Stimulated activated CD4-positive, alpha-beta T cell treated with anti-CD3 and anti-CD28 coated beads, Interleukin-1b, Interleukin-23, amount 100 ng/mL, for 24 hours (primary cell): ENCODE results near the gene NUDT16L1.
"Not testable (repeated sequence)": the region's sequence is repeated elsewhere in the genome, so short reads cannot be mapped to it uniquely, and the experiment has no call there.

Experiments used
- DNase-seq, 4 experiments: peaks; one replicate each; pipeline ENCODE4 v3.0.0-alpha.2; 2020; ENCODE audit warnings: low read depth in 4 of 4, low spot score in 1 of 4

The NUDT16L1 gene

DNA sequence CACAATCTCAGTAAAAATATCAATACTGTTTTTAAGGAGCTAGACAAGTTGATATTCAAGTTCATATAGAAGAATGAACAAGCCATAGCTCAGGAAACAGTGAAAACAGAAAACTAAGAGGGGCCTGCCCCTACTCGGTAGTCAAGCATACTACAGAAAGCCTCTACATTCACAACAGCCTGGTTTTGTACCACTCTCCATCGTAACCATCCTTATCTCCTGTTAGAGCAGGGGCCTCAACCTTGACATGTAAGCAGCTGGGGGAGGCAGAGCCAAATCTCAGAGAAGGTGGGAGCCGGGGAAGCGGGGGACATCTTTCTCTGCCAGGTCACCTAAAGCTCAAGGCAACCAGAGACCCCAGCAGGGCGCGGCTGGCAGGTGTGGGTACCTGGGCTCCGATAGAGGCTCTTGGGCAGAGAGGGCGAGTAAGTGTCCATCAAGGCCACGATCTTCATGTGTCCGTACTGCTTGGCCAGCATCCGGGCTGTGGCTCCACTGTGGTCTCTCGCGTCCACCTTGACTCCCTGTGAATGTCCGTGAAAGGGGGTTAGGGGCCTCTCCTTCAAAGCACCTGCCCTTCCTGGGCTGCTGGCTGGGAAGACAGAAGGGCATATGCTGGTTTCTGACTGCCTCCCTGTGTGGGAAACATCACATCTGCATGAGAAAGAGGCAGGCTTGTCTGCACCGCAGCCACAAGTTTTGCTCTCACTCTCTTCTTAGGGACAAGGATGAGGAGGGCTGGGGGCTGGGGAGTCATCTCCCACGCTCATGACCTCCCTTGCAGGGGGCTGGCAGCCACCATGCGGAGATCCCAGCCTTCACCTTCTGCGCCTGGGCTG, 20.5 kb downstream of the NUDT16L1 start:
- no peak for DNase-seq

DNA sequence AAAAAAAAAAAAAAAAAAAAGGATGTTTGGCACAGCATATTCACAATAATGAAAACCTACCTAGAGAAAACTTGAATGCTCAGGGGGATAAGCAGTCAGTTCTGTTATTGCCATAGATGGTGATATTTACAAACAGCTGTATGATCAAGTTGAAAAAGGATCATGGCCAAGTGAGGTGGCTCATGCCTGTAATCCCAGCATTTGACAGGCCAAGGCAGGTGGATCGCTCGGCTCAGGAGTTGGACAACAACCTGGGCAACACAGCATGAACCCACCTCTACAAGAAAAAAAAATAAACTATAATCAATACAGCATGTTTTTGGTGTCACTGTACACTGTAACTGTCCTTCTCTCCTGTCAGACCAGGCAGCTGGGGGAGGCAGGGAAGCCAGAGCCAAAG, 21.6 kb downstream of the NUDT16L1 start:
- DNase-seq: no peak

DNA sequence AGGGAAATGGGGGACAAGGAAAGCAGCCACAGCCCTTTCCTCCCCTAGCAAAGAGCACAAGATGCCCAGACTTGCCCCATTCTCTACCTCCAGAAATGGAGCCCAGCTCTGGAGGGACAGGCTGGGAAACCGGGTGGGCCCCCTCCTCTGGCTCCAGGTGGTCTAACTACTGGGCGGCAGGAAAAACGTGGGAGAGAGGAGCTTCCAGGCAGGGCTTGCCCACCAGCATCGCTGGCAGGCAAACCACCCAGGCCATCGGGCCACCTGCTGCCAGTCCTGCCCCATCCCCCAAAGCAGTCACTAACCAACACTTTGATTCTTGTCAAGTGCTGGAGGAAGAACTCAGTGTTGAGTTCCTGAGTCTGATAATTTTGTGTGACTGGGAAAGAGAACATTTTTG, 25.1 kb downstream of the NUDT16L1 start:
- no peak for DNase-seq

DNA sequence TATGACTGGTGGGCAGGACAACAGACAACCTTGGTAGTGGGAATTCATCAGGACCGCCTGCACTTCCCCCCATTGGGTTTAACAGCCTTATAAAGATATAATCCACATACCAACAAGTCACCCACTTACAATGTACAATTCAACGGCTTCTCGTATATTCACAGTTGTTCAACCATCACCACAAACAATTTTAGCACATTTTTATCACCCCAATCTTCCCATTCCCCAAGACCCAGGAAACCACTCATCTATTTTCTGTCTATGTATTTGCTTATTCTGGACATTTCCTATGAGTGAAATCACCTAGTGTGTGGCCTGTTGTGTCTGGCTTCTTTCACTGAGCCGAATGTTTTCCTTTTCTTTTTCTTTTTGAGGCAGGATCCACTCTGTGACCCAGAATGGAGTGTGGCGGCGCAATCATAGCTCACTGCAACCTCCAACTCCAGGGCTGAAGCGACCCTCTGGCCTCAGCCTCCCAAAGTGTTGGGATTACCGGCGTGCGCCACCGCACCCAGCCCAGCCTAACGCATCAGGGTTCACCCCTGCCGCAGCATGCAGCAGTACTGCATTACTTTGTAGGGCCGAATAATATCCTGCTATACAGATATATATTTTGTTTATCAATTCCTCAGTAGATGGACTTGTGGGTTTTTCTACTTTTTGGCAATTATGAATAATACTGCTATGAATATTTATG, 29.9 kb downstream of the NUDT16L1 start:
- no peak for DNase-seq

DNA sequence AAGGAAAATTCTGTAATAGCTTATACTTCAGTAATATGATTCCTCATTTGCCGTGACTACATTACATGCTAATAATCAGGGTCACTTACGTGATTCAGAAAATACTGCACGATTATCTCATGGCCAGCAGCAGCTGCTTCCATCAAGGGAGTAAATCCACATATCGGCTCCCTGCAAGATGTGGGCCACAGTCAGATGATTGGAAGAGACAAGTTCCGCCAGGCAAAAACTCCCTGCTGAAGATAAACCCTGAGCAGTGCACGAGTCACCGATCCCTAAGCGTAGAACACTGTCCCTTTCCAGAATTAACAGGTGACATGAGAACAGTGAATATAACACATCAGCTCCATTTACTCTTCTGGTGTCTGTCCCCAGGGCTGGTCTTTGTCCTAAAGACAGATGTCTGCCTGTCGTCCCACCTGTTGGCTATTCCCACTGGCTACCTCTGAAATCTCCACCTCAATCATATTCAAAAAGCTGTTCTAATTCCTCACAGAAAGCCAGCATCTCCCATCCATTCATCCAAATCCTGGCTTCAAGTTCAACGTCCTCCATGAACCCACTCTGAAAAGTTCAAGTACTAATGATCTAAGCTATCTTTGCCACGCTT, 31.4 kb downstream of the NUDT16L1 start:
- DNase-seq: no peak

DNA sequence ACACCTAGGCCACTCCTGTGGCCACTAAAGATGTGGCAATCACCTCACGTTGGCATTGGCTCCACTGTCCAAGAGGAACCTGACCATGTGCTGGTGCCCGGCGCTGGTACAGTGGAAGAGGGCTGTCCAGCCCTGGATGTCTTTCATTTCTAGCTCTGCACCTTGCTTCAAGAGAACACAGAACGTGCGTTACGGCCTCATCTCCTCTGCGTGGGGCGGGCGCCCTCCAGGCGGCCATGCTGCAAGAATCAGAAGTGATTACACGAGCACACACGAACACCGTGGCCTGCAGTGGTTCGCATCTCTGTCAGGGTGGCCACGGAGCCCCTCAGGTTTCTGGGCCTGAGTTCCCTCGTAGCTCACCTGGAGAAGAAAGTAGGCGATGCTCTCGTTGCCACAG, 33.3 kb downstream of the NUDT16L1 start:
- DNase-seq: no peak

GRCh38 chr16:4728676-4729075, 35.3 kb downstream of the NUDT16L1 start:
- DNase-seq: no peak

DNA sequence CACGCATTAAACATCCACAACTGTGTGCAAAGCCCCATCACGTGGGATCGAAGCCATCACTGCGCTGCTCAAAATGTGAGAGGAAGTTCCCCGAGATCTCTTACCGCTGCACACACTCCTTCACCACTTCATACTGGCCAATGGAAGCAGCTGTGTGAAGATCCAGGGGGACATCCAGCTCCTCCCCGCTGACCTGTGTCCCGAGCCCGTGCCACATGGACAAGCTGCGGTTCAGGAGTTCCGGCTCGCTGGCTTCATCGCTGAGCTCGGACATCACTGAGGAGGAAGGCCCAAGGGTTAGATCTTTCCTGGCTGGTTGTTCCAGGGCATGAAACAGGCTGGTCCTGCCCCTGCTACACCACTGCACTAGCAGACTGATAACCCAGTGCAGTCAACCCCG, 36.5 kb downstream of the NUDT16L1 start:
- no peak for DNase-seq

DNA sequence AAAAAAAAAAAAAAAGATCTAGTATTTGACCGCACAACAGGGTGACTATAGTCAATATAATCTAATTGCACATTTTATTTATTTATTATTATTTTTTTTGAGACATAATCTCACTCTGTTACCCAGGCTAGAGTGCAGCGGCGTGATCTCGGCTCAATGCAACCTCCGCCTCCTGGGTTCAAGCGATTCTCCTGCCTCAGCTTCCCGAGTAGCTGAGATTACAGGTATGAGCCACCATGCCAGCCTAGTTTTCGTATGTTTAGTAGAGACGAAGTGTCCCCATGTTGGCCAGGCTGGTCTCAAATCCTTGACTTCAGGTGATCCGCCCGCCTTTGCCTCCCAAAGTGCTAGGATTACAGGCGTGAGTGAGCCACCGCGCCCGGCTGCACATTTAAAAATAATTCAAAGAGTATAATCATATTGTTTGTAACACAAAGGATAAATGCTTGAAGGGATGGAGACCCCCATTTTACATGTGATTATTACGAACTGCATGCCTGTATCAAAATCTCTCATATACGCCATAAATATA, 39.9 kb downstream of the NUDT16L1 start:
- no peak for DNase-seq

DNA sequence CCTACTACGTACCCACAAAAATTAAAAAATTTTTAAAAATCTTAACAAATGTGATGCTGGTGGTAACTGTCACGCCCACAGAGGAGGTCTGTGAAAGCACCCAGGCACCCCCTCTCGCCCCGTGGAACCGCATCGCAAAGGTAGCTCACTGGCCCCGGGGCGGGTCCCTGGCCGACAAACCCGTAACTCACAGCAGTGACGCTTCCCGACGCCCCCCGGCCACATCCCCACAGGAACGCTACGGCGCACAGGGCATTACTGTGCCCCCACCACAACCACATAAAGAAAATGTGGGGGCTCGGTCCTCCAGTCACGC, 40.3 kb downstream of the NUDT16L1 start:
- peak in 3 of 4 experiments; percentile 19 to 21 (median 20) for DNase-seq

DNA sequence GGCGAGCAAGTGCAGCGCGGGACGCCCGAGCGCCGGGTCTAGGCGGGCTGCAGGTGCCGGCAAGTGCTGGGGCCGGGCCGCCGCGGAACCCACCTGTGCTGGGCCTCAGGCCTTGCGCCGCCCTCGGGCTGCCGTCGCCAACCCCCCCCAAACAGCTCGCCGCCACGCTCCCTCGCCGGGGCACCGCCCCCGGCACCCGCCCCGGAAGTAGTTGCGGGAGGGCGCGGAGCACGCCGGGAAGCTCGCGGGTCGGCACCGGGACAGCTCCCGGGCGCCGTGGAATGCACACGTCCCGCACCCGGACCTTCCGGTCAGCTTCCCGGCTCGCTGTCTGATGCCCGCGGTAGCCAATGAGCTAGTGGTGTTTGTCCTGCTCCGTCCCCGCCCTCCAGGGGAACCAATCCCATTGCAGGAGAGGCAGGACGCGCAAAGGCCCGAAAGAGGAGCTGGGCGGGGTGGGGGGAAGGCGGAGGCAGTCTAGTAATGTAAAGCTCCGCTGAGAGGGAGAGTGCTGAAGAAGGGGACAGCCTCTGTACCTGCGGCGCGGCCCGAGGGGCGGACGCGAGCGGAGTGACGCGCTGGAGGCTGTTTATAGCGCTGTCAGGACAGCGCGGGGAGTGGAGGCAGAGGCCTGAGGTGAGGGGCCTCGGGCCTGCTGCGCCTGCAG, 40.8 kb downstream of the NUDT16L1 start, which contains the start of the genes ANKS3 and DNAAF8:
Gene ANKS3 (minus strand): TSS at position 209 of the 667 bp plus-strand sequence. CDS start 4,122 bp downstream, outside the sequence.
Gene DNAAF8 (plus strand): TSS at position 475 of the 667 bp plus-strand sequence. CDS start 1,978 bp downstream, outside the sequence.
- DNase-seq: peak; percentile 39 to 75 (median 60)

DNA sequence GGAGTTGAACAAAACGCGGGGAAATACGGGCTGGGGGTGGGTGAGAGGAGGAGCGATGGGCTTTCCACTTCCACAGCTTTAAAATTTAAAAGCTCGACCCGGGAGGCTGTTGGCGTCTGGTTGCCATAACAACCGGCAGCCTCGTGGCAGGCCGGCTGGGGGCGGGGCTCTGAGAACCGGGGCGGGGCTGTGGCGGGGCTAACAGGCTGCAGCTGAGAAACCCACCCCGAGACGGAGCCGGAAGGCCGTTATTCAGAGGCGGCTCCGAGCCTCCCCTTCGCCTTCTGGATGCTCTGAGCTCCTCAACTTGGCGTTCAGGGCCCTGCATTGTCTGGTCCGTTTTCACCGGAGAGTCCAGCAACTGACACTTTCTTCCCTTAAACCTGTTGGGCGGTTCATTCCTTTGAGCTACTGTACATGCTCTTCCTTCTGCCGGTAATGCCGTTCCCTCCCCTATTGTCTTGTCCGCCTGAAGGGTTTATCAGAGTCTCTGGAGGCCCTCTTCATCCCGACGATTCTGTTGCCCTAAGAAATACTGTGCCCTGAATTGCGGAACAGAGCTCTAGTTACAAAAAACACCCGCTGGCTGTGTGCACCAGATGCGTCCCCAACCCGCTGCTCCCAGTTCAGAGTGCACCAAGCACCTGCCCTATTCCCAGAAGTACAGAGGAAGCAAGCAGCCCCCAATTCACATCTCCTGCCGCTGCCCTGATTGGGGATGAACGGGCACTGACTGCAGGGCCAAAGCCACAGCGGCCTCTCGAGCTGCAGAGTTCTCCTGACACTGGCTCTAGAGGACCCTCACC, 41.6 kb downstream of the NUDT16L1 start:
- DNase-seq: peak; percentile 88 to 91 (median 88)

GRCh38 chr16:4736546-4736945, 43.2 kb downstream of the NUDT16L1 start:
- no peak for DNase-seq

- DNase-seq: no peak
These were observed 44.2 kb downstream of the NUDT16L1 start for GRCh38 chr16:4737545-4737944.

DNA sequence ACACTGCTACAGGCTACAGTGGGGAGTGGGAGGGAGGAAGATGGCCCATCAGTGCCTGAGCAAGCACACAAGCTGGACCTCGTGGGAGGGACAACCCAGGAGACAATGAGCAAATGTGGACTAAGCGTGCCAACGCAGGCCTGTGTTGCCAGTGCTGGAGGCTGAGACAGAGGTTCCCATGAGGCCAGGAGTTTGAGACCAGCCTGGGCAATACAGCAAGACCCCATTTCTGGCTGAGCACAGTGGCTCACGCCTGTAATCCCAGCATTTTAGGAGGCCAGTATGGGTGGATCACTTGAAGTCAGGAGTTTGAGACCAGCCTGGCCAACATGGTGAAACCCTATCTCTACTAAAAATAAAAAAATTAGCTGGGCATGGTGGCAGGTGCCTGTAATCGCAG, 45.0 kb downstream of the NUDT16L1 start:
- DNase-seq: not testable (repeated sequence)

DNA sequence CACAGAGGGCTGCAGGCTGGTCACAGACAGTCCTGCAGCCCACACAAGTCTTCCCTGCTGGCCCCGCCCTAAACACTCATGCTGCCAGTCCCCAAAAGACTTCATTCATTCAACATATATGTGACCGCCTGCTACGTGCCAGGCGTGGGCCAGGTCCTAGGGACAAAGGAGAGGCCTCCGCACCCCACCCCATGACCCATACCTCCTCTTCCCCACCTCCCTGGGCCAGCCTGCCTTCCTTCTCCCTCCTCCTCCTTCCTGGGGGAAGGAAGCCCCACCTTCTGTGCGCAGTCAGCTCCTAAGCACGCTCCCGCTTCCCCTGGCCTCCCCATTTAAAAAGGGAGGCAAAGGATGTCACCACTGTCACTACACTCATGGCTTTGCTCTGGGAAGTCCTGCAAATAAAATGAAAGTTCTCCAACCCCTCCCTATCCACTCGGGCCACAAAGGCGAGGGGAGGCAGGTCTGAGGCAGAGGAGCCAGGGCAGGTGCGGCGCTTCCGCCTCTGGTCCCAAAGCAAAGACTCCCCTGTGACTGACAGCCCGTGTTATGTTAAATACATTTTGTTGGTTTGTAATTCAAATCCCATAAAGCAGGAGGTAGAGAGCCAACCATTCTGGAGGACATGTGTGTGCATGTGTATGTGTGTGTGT, 50.0 kb downstream of the NUDT16L1 start:
- no peak for DNase-seq

DNA sequence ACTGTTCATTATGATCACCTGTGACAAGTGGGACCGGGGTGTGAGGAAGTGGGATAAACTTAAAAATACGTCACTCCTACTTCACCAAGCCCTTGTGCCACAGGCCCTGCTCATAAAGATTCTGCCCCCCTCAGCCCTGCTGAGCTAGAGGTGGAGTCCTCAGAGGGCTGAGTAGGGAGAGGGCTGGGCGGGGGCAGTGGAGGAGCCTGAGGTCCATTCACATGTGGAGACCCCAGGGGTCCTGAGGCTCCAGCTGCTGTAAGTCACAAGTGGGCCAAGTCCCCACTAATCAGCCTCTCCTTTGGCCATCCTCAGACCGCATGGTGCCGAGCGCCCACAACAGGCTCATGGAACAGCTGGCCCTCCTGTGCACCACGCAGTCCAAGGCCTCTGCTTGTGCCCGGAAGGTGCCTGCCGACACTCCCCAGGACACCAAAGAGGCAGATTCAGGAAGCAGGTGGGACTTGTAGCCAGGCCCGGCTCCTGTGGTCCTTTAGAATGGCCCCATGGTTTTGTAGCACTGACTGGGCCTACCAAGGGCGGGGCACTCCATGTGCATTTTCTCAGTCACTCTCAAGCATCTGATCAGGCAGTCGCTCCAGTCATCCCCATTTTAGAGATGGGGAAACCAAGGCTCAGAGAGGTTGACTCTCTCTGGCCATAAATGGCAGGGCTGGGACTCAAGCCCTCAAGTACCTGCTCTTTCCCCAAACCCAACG, 51.4 kb downstream of the NUDT16L1 start:
- DNase-seq: no peak

DNA sequence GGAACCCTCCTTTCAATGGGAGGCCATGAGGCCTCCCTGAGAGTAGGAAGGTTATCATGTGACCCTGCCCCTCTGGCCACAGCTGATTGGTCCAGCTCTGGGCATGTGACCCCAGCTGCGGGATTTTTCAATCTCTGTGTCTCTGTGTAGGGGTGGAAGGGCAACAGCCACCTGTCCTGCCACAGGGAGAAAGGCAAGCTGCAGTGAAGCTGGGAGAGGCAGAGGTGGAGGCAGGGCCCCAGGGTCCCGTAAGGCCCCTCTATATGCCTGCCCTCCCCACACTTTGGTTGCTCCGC, 51.9 kb downstream of the NUDT16L1 start:
- no peak for DNase-seq
